Astrocyte (in vitro differentiated cells and primary cell): ENCODE measurements around the gene PTPN1. TPM values are rescaled to one million over a fixed set of nuclear protein-coding genes. Genes with fewer than 3 reads are reported as not detected.
"Not testable (repeated sequence)": the region's sequence is repeated elsewhere in the genome, so short reads cannot be mapped to it uniquely, and the experiment has no call there.

Source experiments
- DNase-seq: peaks from one replicate; pipeline ENCODE4 v3.0.0-alpha.2; 2010; ENCODE audit warnings: low read depth
- FAIRE-seq: peaks from 2 replicates; lab custom pipeline; 2011; peaks lifted over from hg19 to GRCh38; lab: Jason Lieb, UNC
- H2AFZ ChIP-seq: 2 replicates; pipeline ENCODE4 v1.6.0; 2012; ENCODE audit warnings: low read depth, low read length, inconsistent platforms
- H3K27ac ChIP-seq: 2 replicates; pipeline ENCODE4 v1.5.1; 2011; ENCODE audit warnings: low read depth, low read length, inconsistent platforms
- H3K27me3 ChIP-seq: 2 replicates; pipeline ENCODE4 v1.6.0; 2011; ENCODE audit warnings: low read length, inconsistent platforms; ENCODE audit not compliant: insufficient read depth
- H3K36me3 ChIP-seq: 2 replicates; pipeline ENCODE4 v1.5.1; 2011; ENCODE audit warnings: low read length, inconsistent platforms; ENCODE audit not compliant: insufficient read depth
- H3K4me1 ChIP-seq: 2 replicates; pipeline ENCODE4 v1.5.1; 2011; ENCODE audit warnings: low read length, inconsistent platforms; ENCODE audit not compliant: insufficient read depth
- H3K4me2 ChIP-seq: 2 replicates; pipeline ENCODE4 v1.6.0; 2012; ENCODE audit warnings: low read length, inconsistent platforms
- H3K4me3 ChIP-seq: 2 replicates; pipeline ENCODE4 v1.5.1; 2011; ENCODE audit warnings: low read depth, mild to moderate bottlenecking, low read length, inconsistent platforms; ENCODE audit not compliant: insufficient read depth
- H3K79me2 ChIP-seq: 2 replicates; pipeline ENCODE4 v1.6.0; 2012; ENCODE audit warnings: mild to moderate bottlenecking, low read length, inconsistent platforms; ENCODE audit not compliant: insufficient read depth
- H3K9ac ChIP-seq: 2 replicates; pipeline ENCODE4 v1.6.0; 2012; ENCODE audit warnings: mild to moderate bottlenecking, low read length, inconsistent platforms
- H3K9me3 ChIP-seq: 2 replicates; pipeline ENCODE4 v1.5.1; 2012; ENCODE audit warnings: low read depth, mild to moderate bottlenecking, low read length, inconsistent platforms; ENCODE audit not compliant: insufficient read depth
- H4K20me1 ChIP-seq: 2 replicates; pipeline ENCODE4 v1.6.0; 2012; ENCODE audit warnings: low read length, inconsistent platforms; ENCODE audit not compliant: insufficient read depth
- H3K27ac Mint-ChIP-seq: one replicate; pipeline ENCODE4 v1.8.0; 2021; ENCODE audit warnings: mild to moderate bottlenecking, mixed read lengths; ENCODE audit not compliant: unreplicated experiment
- H3K27me3 Mint-ChIP-seq: one replicate; pipeline ENCODE4 v1.8.0; 2021; ENCODE audit warnings: low read depth, mixed read lengths; ENCODE audit not compliant: unreplicated experiment
- H3K36me3 Mint-ChIP-seq: one replicate; pipeline ENCODE4 v1.8.0; 2021; ENCODE audit warnings: low read depth, mixed read lengths; ENCODE audit not compliant: unreplicated experiment
- H3K4me1 Mint-ChIP-seq: one replicate; pipeline ENCODE4 v1.8.0; 2021; ENCODE audit warnings: low read depth, mixed read lengths; ENCODE audit not compliant: unreplicated experiment
- H3K4me3 Mint-ChIP-seq: one replicate; pipeline ENCODE4 v1.8.0; 2021; ENCODE audit warnings: mild to moderate bottlenecking, moderate library complexity, mixed read lengths; ENCODE audit not compliant: unreplicated experiment
- H3K9me3 Mint-ChIP-seq: one replicate; pipeline ENCODE4 v1.8.0; 2021; ENCODE audit warnings: mild to moderate bottlenecking, mixed read lengths; ENCODE audit not compliant: unreplicated experiment
- CTCF ChIP-seq: IDR thresholded peaks from 2 replicates; pipeline ENCODE4 v1.5.1; 2011; ENCODE audit warnings: low read depth, mild to moderate bottlenecking, inconsistent platforms, low read length, moderate library complexity; ENCODE audit not compliant: insufficient read depth
- EZH2 ChIP-seq: IDR thresholded peaks from 2 replicates; pipeline ENCODE4 v1.6.1; 2012; ENCODE audit warnings: mild to moderate bottlenecking, low read length, inconsistent platforms; ENCODE audit not compliant: insufficient read depth
- total RNA-seq: library from RNA; stranded (reverse); gene quantifications from 2 replicates; pipeline ENCODE4 v1.2.1, GENCODE V29; 2021

The PTPN1 gene
- total RNA-seq, 1 donor from 2014 or later: 64.9 TPM

GRCh38 chr20:50506270-50506579 is 4.0 kb upstream of the PTPN1 start:
- no peak for DNase-seq
- H3K4me1 Mint-ChIP-seq: peaks cover 20% of the 10 kb centered on the region
- Histone ChIP-seq H3K27me3 (no peaks in the 10 kb centered on the region), H3K36me3 (no peaks in the 10 kb centered on the region), H3K27ac (no peak overlapping the region), H3K4me1 (peaks cover 14% of the 10 kb centered on the region), H3K4me3 (no peak overlapping the region), H3K9ac (no peak overlapping the region), H4K20me1 (peaks cover 6% of the 10 kb centered on the region), H3K79me2 (peaks cover 11% of the 10 kb centered on the region), H2AFZ (no peak overlapping the region), H3K9me3 (no peaks in the 10 kb centered on the region), H3K4me2 (no peak overlapping the region)
- H3K27ac Mint-ChIP-seq: no peak overlapping the region
- peaks cover 4% of the 10 kb centered on the region for H3K27me3 Mint-ChIP-seq
- peaks cover 2% of the 10 kb centered on the region for H3K9me3 Mint-ChIP-seq
- TF ChIP-seq EZH2 (no peak), CTCF (no peak)
- H3K36me3 Mint-ChIP-seq: peaks cover 4% of the 10 kb centered on the region
- no peak for FAIRE-seq
- no peak overlapping the region for H3K4me3 Mint-ChIP-seq

- Mint-ChIP-seq H3K27ac (peak overlapping the region; percentile 7), H3K4me1 (peaks cover 23% of the 10 kb centered on the region)
- H3K4me1 ChIP-seq: peaks cover 24% of the 10 kb centered on the region
- not testable (repeated sequence) for H3K4me3 ChIP-seq, H3K27me3 Mint-ChIP-seq, H3K9ac ChIP-seq, H3K27me3 ChIP-seq, H3K36me3 ChIP-seq, H3K4me3 Mint-ChIP-seq, H3K9me3 ChIP-seq, FAIRE-seq, H3K27ac ChIP-seq, H3K36me3 Mint-ChIP-seq, H3K4me2 ChIP-seq, DNase-seq, H3K9me3 Mint-ChIP-seq, H2AFZ ChIP-seq
- H3K79me2 ChIP-seq: peaks cover 26% of the 10 kb centered on the region
- peaks cover 19% of the 10 kb centered on the region for H4K20me1 ChIP-seq
Measured at GRCh38 chr20:50507745-50508144, 2.4 kb upstream of the PTPN1 start.

GRCh38 chr20:50508171-50508755 is 1.9 kb upstream of the PTPN1 start:
- H2AFZ ChIP-seq: no peak overlapping the region
- H3K27me3 Mint-ChIP-seq: no peaks in the 10 kb centered on the region
- peaks cover 2% of the 10 kb centered on the region for H3K9me3 Mint-ChIP-seq

More at GRCh38 chr20:50508171-50508755, 1.9 kb upstream of the PTPN1 start:
- Mint-ChIP-seq H3K4me3 (no peak overlapping the region), H3K36me3 (peaks cover 4% of the 10 kb centered on the region), H3K4me1 (peaks cover 25% of the 10 kb centered on the region), H3K27ac (peak overlapping the region; percentile 7)
- Histone ChIP-seq H3K79me2 (peaks cover 32% of the 10 kb centered on the region), H3K4me3 (no peak overlapping the region), H3K9me3 (no peaks in the 10 kb centered on the region), H3K27me3 (no peaks in the 10 kb centered on the region), H3K36me3 (no peaks in the 10 kb centered on the region), H3K9ac (no peak overlapping the region), H3K27ac (no peak overlapping the region), H3K4me1 (peaks cover 29% of the 10 kb centered on the region), H4K20me1 (peaks cover 23% of the 10 kb centered on the region), H3K4me2 (no peak overlapping the region)
- FAIRE-seq: no peak
- TF ChIP-seq CTCF: no peak
- peak; percentile 61 for DNase-seq
